ENCODE results near the gene ARID1B.

DNA sequence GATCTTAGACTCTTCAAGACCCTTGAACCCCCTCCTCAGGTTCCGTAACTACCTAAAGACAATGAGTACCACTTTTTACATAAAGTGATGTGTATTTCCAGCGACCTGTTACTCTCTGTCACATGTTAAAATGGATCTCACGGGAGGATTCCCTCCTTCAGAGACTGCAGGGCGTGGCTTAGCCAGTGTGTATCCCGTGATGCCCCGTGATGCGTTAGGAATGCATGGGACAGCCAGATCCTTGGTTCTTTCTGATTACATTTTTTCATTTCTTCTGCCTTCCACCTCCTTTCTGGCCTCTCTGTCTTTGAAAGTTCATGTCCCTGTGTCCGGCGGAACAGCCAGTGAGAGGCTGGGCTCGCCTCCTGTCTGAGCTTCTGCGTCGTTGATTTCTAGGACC is 390.7 kb downstream of the ARID1B start:
- TF ChIP-seq POLR2A (IDR thresholded peaks at IDR 0.05), result no peak
- TF ChIP-seq, protein P1, sequence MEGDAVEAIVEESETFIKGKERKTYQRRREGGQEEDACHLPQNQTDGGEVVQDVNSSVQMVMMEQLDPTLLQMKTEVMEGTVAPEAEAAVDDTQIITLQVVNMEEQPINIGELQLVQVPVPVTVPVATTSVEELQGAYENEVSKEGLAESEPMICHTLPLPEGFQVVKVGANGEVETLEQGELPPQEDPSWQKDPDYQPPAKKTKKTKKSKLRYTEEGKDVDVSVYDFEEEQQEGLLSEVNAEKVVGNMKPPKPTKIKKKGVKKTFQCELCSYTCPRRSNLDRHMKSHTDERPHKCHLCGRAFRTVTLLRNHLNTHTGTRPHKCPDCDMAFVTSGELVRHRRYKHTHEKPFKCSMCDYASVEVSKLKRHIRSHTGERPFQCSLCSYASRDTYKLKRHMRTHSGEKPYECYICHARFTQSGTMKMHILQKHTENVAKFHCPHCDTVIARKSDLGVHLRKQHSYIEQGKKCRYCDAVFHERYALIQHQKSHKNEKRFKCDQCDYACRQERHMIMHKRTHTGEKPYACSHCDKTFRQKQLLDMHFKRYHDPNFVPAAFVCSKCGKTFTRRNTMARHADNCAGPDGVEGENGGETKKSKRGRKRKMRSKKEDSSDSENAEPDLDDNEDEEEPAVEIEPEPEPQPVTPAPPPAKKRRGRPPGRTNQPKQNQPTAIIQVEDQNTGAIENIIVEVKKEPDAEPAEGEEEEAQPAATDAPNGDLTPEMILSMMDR (IDR thresholded peaks at IDR 0.05), result no peak
- no peak for TF ChIP-seq POLR2AphosphoS5 (IDR thresholded peaks at IDR 0.05)
- TF ChIP-seq EP300 (IDR thresholded peaks at IDR 0.05), result no peak
